ENCODE data around the gene SPRY4. TPM values are rescaled to one million over a fixed set of nuclear protein-coding genes. Genes with fewer than 3 reads are reported as not detected.
A peak's percentile ranks its signal among the peaks of the same experiment; 100 is the strongest.

The SPRY4 gene
- total RNA-seq, 1 experiment from 2014 or later, result 140 TPM

DNA sequence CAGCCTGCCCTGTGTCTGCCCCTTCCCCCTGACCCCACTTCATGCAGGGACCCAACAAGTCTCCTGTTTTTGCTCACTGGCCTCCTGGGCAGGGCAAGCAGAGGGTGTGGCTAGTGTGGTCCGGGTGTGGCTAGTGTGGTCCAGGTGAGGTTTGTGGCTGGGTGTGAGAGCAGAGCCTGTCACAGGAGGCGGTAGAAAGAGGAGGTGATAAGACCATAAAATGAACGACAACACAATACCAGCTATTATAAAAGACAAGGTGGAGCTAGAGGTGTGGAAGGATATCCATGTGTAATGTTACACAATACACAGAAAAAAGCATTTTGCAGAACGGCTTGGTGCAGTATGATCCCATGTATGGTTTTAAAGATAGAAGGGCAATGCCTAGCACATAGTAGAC is 23.3 kb downstream of the SPRY4 start:
- POLR2A ChIA-PET, result interaction anchor here (0.6 kb wide), 1 partner anchor 231 kb away, joined by 5 read pairs; no protein-coding TSS in a partner anchor
- CTCF ChIA-PET, result no interaction called here
- peak overlapping the region; percentile 82 for H3K27ac Mint-ChIP-seq
- no peaks in the 10 kb centered on the region for H3K9me3 Mint-ChIP-seq
- H3K36me3 Mint-ChIP-seq, result peaks cover 11% of the 10 kb centered on the region; the same call in 1 of the 2 replicates
- H3K4me1 Mint-ChIP-seq, result peaks cover 50% of the 10 kb centered on the region
- no peak for DNase-seq (ENCODE audit: low spot score)
- ATAC-seq, result 0 out of 2 replicates have a peak, but pooled peaks have one; percentile 6
- TF ChIP-seq, protein P1, sequence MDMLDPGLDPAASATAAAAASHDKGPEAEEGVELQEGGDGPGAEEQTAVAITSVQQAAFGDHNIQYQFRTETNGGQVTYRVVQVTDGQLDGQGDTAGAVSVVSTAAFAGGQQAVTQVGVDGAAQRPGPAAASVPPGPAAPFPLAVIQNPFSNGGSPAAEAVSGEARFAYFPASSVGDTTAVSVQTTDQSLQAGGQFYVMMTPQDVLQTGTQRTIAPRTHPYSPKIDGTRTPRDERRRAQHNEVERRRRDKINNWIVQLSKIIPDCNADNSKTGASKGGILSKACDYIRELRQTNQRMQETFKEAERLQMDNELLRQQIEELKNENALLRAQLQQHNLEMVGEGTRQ (CRISPR knock-in tag; IDR thresholded peaks at IDR 0.05), result no peak
- TF ChIP-seq, protein P2, sequence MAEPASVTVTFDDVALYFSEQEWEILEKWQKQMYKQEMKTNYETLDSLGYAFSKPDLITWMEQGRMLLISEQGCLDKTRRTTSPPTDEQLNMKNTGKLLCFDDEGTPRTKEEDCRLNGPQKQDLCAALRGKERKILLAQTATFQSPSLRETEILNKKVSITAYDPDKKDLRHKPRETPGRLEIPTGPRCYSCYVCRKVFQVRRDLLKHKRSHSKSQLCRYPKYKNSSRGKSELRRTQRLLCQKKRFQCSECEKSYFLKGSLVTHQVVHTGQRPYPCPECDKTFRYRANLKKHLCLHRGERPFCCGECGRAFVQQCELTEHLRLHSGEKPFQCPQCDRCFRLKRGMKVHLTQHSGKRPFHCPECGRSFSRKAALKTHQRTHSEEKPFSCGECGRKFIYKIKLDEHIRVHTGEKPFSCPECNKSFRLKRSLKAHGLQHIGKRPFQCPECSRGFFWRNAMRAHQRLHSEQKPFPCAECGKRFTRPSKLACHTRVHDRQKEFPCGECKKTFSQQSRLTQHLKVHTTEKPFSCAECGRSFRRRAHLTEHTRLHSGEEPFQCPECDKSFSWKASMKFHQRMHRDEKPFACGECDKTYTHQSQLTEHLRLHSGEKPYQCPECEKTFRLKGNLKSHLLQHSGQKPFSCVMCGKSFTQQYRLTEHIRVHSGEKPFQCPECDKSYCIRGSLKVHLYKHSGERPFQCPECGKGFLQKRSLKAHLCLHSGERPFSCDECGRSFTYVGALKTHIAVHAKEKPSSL (CRISPR knock-in tag; conservative IDR thresholded peaks at IDR 0.05), result no peak
- TF ChIP-seq, protein P3, sequence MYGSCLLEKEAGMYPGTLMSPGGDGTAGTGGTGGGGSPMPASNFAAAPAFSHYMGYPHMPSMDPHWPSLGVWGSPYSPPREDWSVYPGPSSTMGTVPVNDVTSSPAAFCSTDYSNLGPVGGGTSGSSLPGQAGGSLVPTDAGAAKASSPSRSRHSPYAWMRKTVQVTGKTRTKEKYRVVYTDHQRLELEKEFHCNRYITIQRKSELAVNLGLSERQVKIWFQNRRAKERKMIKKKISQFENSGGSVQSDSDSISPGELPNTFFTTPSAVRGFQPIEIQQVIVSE (CRISPR knock-in tag; IDR thresholded peaks at IDR 0.05; ENCODE audit: borderline replicate concordance), result no peak
- TF ChIP-seq JUN (CRISPR knock-in tag; IDR thresholded peaks at IDR 0.05) (no peak), ZNF219 (CRISPR knock-in tag; IDR thresholded peaks at IDR 0.05; ENCODE audit: borderline replicate concordance) (no peak), RORB (CRISPR knock-in tag; IDR thresholded peaks at IDR 0.05) (no peak), NFE2L1 (CRISPR knock-in tag; IDR thresholded peaks at IDR 0.05) (no peak), TEAD4 (CRISPR knock-in tag; IDR thresholded peaks at IDR 0.05) (no peak), TEAD1 (CRISPR knock-in tag; IDR thresholded peaks at IDR 0.05) (no peak), CREM (CRISPR knock-in tag; IDR thresholded peaks at IDR 0.05) (no peak), ZNF396 (CRISPR knock-in tag; IDR thresholded peaks at IDR 0.05; ENCODE audit: borderline replicate concordance) (no peak), ZNF263 (CRISPR knock-in tag; IDR thresholded peaks at IDR 0.05; ENCODE audit: low read depth) (no peak)
- TF ChIP-seq, protein P4, sequence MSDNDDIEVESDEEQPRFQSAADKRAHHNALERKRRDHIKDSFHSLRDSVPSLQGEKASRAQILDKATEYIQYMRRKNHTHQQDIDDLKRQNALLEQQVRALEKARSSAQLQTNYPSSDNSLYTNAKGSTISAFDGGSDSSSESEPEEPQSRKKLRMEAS (CRISPR knock-in tag; IDR thresholded peaks at IDR 0.05), result no peak
- TF ChIP-seq, protein P5, sequence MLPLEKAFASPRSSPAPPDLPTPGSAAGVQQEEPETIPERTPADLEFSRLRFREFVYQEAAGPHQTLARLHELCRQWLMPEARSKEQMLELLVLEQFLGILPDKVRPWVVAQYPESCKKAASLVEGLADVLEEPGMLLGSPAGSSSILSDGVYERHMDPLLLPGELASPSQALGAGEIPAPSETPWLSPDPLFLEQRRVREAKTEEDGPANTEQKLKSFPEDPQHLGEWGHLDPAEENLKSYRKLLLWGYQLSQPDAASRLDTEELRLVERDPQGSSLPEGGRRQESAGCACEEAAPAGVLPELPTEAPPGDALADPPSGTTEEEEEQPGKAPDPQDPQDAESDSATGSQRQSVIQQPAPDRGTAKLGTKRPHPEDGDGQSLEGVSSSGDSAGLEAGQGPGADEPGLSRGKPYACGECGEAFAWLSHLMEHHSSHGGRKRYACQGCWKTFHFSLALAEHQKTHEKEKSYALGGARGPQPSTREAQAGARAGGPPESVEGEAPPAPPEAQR (CRISPR knock-in tag; IDR thresholded peaks at IDR 0.05), result no peak
- TF ChIP-seq, protein P6, sequence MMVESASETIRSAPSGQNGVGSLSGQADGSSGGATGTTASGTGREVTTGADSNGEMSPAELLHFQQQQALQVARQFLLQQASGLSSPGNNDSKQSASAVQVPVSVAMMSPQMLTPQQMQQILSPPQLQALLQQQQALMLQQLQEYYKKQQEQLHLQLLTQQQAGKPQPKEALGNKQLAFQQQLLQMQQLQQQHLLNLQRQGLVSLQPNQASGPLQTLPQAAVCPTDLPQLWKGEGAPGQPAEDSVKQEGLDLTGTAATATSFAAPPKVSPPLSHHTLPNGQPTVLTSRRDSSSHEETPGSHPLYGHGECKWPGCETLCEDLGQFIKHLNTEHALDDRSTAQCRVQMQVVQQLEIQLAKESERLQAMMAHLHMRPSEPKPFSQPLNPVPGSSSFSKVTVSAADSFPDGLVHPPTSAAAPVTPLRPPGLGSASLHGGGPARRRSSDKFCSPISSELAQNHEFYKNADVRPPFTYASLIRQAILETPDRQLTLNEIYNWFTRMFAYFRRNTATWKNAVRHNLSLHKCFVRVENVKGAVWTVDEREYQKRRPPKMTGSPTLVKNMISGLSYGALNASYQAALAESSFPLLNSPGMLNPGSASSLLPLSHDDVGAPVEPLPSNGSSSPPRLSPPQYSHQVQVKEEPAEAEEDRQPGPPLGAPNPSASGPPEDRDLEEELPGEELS (CRISPR knock-in tag; IDR thresholded peaks at IDR 0.05), result no peak
- TF ChIP-seq, protein P7, sequence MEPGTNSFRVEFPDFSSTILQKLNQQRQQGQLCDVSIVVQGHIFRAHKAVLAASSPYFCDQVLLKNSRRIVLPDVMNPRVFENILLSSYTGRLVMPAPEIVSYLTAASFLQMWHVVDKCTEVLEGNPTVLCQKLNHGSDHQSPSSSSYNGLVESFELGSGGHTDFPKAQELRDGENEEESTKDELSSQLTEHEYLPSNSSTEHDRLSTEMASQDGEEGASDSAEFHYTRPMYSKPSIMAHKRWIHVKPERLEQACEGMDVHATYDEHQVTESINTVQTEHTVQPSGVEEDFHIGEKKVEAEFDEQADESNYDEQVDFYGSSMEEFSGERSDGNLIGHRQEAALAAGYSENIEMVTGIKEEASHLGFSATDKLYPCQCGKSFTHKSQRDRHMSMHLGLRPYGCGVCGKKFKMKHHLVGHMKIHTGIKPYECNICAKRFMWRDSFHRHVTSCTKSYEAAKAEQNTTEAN (CRISPR knock-in tag; IDR thresholded peaks at IDR 0.05), result no peak
- TF ChIP-seq, protein P8, sequence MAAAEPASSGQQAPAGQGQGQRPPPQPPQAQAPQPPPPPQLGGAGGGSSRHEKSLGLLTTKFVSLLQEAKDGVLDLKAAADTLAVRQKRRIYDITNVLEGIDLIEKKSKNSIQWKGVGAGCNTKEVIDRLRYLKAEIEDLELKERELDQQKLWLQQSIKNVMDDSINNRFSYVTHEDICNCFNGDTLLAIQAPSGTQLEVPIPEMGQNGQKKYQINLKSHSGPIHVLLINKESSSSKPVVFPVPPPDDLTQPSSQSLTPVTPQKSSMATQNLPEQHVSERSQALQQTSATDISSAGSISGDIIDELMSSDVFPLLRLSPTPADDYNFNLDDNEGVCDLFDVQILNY (CRISPR knock-in tag; IDR thresholded peaks at IDR 0.05), result no peak
- H3K4me3 Mint-ChIP-seq, result no peak overlapping the region
- H3K27me3 Mint-ChIP-seq (ENCODE audit: low read depth), result no peaks in the 10 kb centered on the region

All from WTC11 (cell line).